Activated CD4-positive, alpha-beta T cell treated with anti-CD3 and anti-CD28 coated beads, Interleukin-2, amount 50 U/mL, for 48 hours (primary cell): ENCODE results near the gene ZNF37A.
"Not testable (repeated sequence)": the region's sequence is repeated elsewhere in the genome, so short reads cannot be mapped to it uniquely, and the experiment has no call there.

Experiments
- DNase-seq, 2 experiments: peaks; one replicate each; pipeline ENCODE4 v3.0.0-alpha.2; 2020

Gene ZNF37A

GRCh38 chr10:38150891-38151463, 56.8 kb downstream of the ZNF37A start:
- DNase-seq: not testable (repeated sequence)

- no peak for DNase-seq
Observed at GRCh38 chr10:38156416-38157269, 62.5 kb downstream of the ZNF37A start.

- DNase-seq: no peak
Observed at GRCh38 chr10:38157270-38157685, 63.1 kb downstream of the ZNF37A start.

GRCh38 chr10:38159004-38159403, 64.9 kb downstream of the ZNF37A start:
- no peak for DNase-seq

GRCh38 chr10:38163617-38164016, 69.5 kb downstream of the ZNF37A start:
- DNase-seq: no peak

GRCh38 chr10:38174336-38174735, 80.2 kb downstream of the ZNF37A start:
- no peak for DNase-seq

- DNase-seq: no peak
Observed at GRCh38 chr10:38184477-38184876, 90.3 kb downstream of the ZNF37A start.
